NCI-H2196 (cell line): Measurements from ENCODE around the gene ARID1A.
"Not testable (repeated sequence)": the region's sequence is repeated elsewhere in the genome, so short reads cannot be mapped to it uniquely, and the experiment has no call there.

Experiments used
- DNase-seq: peaks from one replicate; lab custom pipeline; 2025; ENCODE audit not compliant: unreplicated experiment; lab: John Stamatoyannopoulos, UW

Gene ARID1A

GRCh38 chr1:26695356-26696118 is at the start of gene ARID1A:
TSS of gene ARID1A (plus strand) at chr1:26696015. CDS start at chr1:26696404, 389 bp downstream.
- peak; percentile 96 for DNase-seq

GRCh38 chr1:26664802-26665201 is 31.0 kb upstream of the ARID1A start:
- no peak for DNase-seq

GRCh38 chr1:26666855-26667254 is 29.0 kb upstream of the ARID1A start:
- no peak for DNase-seq

- DNase-seq: not testable (repeated sequence)
These were observed 27.6 kb upstream of the ARID1A start for GRCh38 chr1:26668106-26668786.

- DNase-seq: peak; percentile 89
These were observed 18.3 kb upstream of the ARID1A start for GRCh38 chr1:26677306-26678115.

GRCh38 chr1:26684763-26685508 is 10.9 kb upstream of the ARID1A start:
- DNase-seq: no peak

GRCh38 chr1:26686795-26687194 is 9.0 kb upstream of the ARID1A start:
- DNase-seq: no peak

- no peak for DNase-seq
These were observed 6.3 kb upstream of the ARID1A start for GRCh38 chr1:26689504-26689903.

- DNase-seq: no peak
These were observed 5.7 kb upstream of the ARID1A start for GRCh38 chr1:26690157-26690556.

- DNase-seq: no peak
These were observed 5.2 kb upstream of the ARID1A start for GRCh38 chr1:26690576-26691031.

GRCh38 chr1:26692211-26692792 is 3.5 kb upstream of the ARID1A start:
- peak; percentile 96 for DNase-seq

GRCh38 chr1:26692793-26693490 is 2.9 kb upstream of the ARID1A start:
- DNase-seq: peak; percentile 98

GRCh38 chr1:26693599-26694572 is 1.9 kb upstream of the ARID1A start:
- DNase-seq: no peak

- no peak for DNase-seq
These were observed 1.0 kb upstream of the ARID1A start for GRCh38 chr1:26694638-26695355.

- DNase-seq: no peak
These were observed 371 bp downstream of the ARID1A start for GRCh38 chr1:26696119-26696653.

GRCh38 chr1:26696654-26697430 is 1.0 kb downstream of the ARID1A start:
- peak; percentile 30 for DNase-seq

- DNase-seq: no peak
These were observed 1.7 kb downstream of the ARID1A start for GRCh38 chr1:26697431-26697977.
